Mesendoderm (in vitro differentiated cells): ENCODE data around the gene TTC39C.

ENCODE experiments used
- DNase-seq: peaks from one replicate; pipeline ENCODE4 v3.0.0; 2013
- H2AK5ac ChIP-seq: 2 replicates; pipeline ENCODE4 v1.6.1; 2013; ENCODE audit warnings: low read length, inconsistent platforms
- H2BK120ac ChIP-seq: 2 replicates; pipeline ENCODE4 v1.6.1; 2013; ENCODE audit warnings: low read depth, mild to moderate bottlenecking, low read length, moderate library complexity, mixed read lengths
- H2BK15ac ChIP-seq: replicated peaks from 2 replicates; pipeline ENCODE4 v1.6.1; 2013; ENCODE audit warnings: low read depth, mild to moderate bottlenecking, moderate library complexity
- H2BK5ac ChIP-seq: 2 replicates; pipeline ENCODE4 v1.6.1; 2013; ENCODE audit warnings: low read length, inconsistent platforms
- H3K18ac ChIP-seq: 2 replicates; pipeline ENCODE4 v1.6.1; 2013; ENCODE audit warnings: mild to moderate bottlenecking, low read length, mixed read lengths
- H3K23ac ChIP-seq: one replicate; pipeline ENCODE4 v1.6.1; 2013; ENCODE audit warnings: low read length
- H3K27ac ChIP-seq: 2 replicates; pipeline ENCODE4 v1.5.1; 2013; ENCODE audit warnings: low read depth, mild to moderate bottlenecking, inconsistent platforms, low read length, moderate library complexity
- H3K27me3 ChIP-seq: 2 replicates; pipeline ENCODE4 v1.6.1; 2013; ENCODE audit warnings: low read length, control low read depth, mild to moderate bottlenecking, inconsistent platforms; ENCODE audit not compliant: insufficient read depth, poor library complexity
- H3K36me3 ChIP-seq: 2 replicates; pipeline ENCODE4 v1.6.1; 2013; ENCODE audit warnings: low read length, inconsistent platforms; ENCODE audit not compliant: control insufficient read depth, insufficient read depth
- H3K4ac ChIP-seq: one replicate; pipeline ENCODE4 v1.6.1; 2013; ENCODE audit warnings: low read depth, mild to moderate bottlenecking, low read length, moderate library complexity
- H3K4me1 ChIP-seq: 2 replicates; pipeline ENCODE4 v1.6.1; 2013; ENCODE audit warnings: low read depth, low read length, inconsistent platforms; ENCODE audit not compliant: control insufficient read depth
- H3K4me2 ChIP-seq: 2 replicates; pipeline ENCODE4 v1.6.1; 2013; ENCODE audit warnings: low read length
- H3K4me3 ChIP-seq: 2 replicates; pipeline ENCODE4 v1.5.1; 2013; ENCODE audit warnings: mild to moderate bottlenecking, low read length
- H3K56ac ChIP-seq: one replicate; pipeline ENCODE4 v1.6.1; 2013; ENCODE audit warnings: low read length
- H3K79me1 ChIP-seq: 2 replicates; pipeline ENCODE4 v1.6.1; 2013; ENCODE audit warnings: low read length, inconsistent platforms
- H3K79me2 ChIP-seq: 2 replicates; pipeline ENCODE4 v1.6.1; 2013; ENCODE audit warnings: mild to moderate bottlenecking, low read length; ENCODE audit not compliant: control insufficient read depth, insufficient read depth
- H3K9ac ChIP-seq: 2 replicates; pipeline ENCODE4 v1.6.1; 2013; ENCODE audit warnings: low read length, inconsistent platforms
- H4K5ac ChIP-seq: one replicate; pipeline ENCODE4 v1.6.1; 2013; ENCODE audit warnings: low read length
- H4K8ac ChIP-seq: one replicate; pipeline ENCODE4 v1.6.1; 2013; ENCODE audit warnings: low read depth, mild to moderate bottlenecking, control low read depth, low read length, moderate library complexity
- WGBS: extraction: QIAGEN DNeasy Blood & Tissue Kit; methylation state at CpG from one replicate; pipeline ENCODE4 v1.1.7; 2013; ENCODE audit warnings: low lambda C conversion rate, missing lambda C conversion rate; ENCODE audit not compliant: insufficient coverage; ENCODE audit errors: extremely low coverage; 5-methylcytosine and 5-hydroxymethylcytosine counted together

TTC39C gene

DNA sequence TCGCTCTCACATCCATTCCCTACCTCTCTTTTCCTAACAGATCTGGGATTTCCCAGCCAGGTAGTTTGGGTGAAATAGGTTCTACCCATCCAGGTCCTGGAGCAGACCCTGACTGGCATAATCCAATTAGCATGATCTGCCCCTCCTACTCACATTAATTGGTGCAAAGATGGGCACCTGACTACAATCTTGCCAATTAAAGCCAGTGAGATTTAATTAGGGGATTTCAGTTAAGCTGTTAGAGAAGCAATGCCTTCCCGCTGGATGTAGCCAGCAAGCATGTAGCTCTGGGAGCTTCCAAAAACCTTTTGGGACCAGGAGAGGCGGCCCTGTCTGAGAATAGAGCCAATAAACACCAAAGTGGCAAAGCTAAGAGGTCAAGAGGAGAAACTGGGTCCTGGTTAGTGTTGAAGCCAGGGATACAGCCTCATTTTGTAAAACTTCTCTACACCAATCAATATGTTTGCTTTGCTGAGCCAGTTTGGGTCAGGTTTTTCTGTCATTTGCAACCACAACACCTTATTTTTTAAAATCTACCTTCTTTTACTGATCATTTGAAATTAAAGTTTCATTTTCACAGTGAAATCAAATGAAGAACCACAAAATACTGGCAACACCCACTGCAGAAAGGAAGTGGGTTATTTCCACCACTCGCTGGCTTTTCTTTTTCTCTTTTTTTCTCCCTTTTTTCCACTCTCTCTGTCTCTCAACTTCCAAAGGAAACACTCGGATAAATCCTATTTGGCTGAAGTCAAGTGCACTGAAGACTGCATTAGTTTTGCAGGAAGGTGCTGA lies 3.2 kb upstream of the TTC39C start:
- Histone ChIP-seq H3K4me1 (peaks cover 3% of the 10 kb centered on the region), H3K79me1 (no peaks in the 10 kb centered on the region), H2BK5ac (no peak overlapping the region), H3K9ac (no peak overlapping the region), H4K5ac (no peak overlapping the region), H3K27ac (no peak overlapping the region), H2BK120ac (no peak overlapping the region), H3K27me3 (no peaks in the 10 kb centered on the region), H3K18ac (no peak overlapping the region), H3K36me3 (no peaks in the 10 kb centered on the region), H2AK5ac (no peak overlapping the region), H3K79me2 (peaks cover 2% of the 10 kb centered on the region), H2BK15ac (no peak overlapping the region), H3K4me2 (no peak overlapping the region), H3K4me3 (no peak overlapping the region), H4K8ac (no peak overlapping the region), H3K56ac (no peak overlapping the region), H3K4ac (no peak overlapping the region), H3K23ac (no peak overlapping the region)
- DNase-seq = no peak
- WGBS = no CpG with 5 or more reads among the region's 5 CpGs

DNA sequence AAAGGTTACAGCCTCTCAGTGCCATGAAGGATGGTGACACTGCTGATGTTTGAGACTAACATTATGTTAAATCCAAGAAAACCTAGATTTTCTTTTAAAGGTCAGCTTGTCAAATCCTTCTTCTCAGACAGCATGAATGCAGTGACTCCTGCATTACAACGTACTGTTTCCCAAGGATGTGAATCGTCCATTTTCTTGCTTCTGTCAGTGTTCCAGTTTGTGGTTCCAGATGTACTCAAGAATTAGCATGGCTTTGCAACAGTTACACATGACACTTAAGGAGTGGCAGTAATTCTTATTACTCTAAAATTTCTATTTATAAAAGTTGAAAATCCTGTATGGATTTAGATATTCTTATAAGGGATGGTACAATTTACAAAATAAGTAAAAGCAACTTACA lies 1.5 kb upstream of the TTC39C start:
- DNase-seq = no peak
- H2BK15ac ChIP-seq = no peak overlapping the region
- H3K36me3 ChIP-seq = no peaks in the 10 kb centered on the region
- no peaks in the 10 kb centered on the region for H3K27me3 ChIP-seq
- H4K5ac ChIP-seq = no peak overlapping the region
- H3K79me2 ChIP-seq = peaks cover 7% of the 10 kb centered on the region
- no peak overlapping the region for H3K9ac ChIP-seq
- H3K23ac ChIP-seq = no peak overlapping the region
- no peak overlapping the region for H4K8ac ChIP-seq
- no peak overlapping the region for H3K56ac ChIP-seq
- no peak overlapping the region for H3K4me3 ChIP-seq
- H3K4ac ChIP-seq = no peak overlapping the region
- no peak overlapping the region for H2BK120ac ChIP-seq
- H3K4me1 ChIP-seq = peaks cover 8% of the 10 kb centered on the region
- H3K27ac ChIP-seq = no peak overlapping the region
- H2BK5ac ChIP-seq = no peak overlapping the region
- no CpG with 5 or more reads among the region's 2 CpGs for WGBS
- no peak overlapping the region for H3K18ac ChIP-seq
- no peak overlapping the region for H3K4me2 ChIP-seq
- peaks cover 1% of the 10 kb centered on the region for H3K79me1 ChIP-seq
- no peak overlapping the region for H2AK5ac ChIP-seq

DNA sequence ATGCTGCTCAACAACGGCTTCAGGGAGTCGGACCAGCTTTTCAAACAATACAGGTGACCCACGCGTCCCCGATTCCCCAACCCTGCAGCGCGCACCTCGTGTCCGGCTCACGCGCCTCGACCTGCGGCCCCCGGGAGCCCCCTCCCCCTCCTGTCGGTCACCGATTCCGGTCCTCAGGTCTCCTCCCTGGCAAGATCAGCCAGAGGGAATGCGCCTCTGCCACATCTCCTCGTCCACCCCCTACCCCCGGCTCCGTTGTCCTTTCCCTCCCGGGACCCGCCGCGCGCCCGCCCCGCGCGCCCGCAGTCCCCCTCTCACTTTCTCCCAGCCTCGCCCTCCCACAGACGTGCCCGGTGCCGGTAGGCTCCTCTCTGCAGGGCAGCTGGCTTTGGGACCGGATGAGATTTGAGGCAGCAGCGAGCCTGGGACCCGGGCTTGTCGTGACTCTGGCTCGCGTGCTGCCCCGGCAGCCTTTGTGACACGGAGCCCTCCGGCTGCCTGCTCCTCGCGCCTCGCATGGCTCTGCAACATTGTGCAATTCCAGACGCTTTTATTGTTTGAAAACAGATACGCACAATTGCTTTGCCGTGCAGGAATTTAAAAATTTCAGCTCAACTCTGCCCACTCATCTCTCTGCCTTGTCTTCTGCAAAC lies 558 bp downstream of the TTC39C start:
- no peak overlapping the region for H2BK15ac ChIP-seq
- peak overlapping the region; percentile 68 for H3K4me3 ChIP-seq
- H2BK120ac ChIP-seq = no peak overlapping the region
- DNase-seq = peak; percentile 55
- WGBS = no CpG with 5 or more reads among the region's 50 CpGs
- peak overlapping the region; percentile 85 for H3K4me2 ChIP-seq
- peak overlapping the region; percentile 68 for H3K18ac ChIP-seq
- H2BK5ac ChIP-seq = no peak overlapping the region
- H3K79me2 ChIP-seq = peaks cover 14% of the 10 kb centered on the region
- H3K27ac ChIP-seq = no peak overlapping the region
- no peak overlapping the region for H4K5ac ChIP-seq
- H3K4me1 ChIP-seq = peaks cover 10% of the 10 kb centered on the region
- peak overlapping the region; percentile 91 for H3K56ac ChIP-seq
- no peaks in the 10 kb centered on the region for H3K27me3 ChIP-seq
- H2AK5ac ChIP-seq = no peak overlapping the region
- H3K4ac ChIP-seq = peak overlapping the region; percentile 38
- peaks cover 7% of the 10 kb centered on the region for H3K79me1 ChIP-seq
- no peak overlapping the region for H4K8ac ChIP-seq
- H3K9ac ChIP-seq = peak overlapping the region; percentile 78
- H3K23ac ChIP-seq = peak overlapping the region; percentile 74
- no peaks in the 10 kb centered on the region for H3K36me3 ChIP-seq

DNA sequence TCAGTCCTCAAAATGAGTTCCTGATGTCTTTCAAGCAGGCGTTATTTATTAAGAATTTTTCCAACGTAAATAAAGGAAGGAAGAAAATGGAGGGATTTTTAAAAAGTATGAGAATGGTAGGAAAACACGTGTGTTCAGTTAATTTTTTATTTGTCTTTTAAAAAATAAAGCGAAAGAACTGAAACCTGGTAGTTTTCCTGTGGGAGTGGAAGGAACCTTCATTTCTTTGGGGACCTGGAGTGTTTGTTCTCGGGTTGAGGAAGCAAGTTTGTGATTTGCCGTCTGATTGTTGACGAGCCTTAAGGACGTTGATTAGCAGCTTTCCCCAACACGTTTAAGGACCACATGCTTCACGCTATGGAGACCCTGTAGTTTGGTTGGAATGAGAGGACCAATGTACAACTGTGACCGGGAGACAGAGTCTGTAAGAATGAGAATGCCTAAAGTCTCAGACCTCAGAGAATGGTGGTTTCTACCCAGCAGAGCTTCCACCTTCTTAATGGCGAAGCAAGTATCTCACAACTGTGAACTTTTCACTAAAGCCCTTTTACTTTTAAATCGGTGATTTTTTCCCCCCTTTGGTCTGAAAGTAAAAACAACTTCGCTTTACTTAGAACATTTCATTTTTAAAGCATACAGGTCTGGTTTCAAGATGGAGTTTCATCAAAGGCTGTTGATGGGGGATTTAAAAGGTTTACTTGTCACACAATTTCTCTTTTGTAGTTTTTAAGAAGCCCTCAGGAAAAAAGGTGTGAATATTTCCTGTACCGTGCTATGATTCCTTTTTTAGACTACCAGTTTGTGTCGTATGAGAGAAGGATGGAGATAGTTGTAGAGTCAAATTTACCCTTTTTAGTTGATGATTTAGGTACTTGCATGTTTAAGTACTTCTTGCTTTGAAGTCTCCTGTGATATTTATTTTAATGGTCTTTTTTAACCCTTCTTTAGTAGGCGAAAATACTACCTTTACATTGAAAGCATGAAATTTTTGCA lies 1.4 kb downstream of the TTC39C start:
- H3K27me3 ChIP-seq = no peaks in the 10 kb centered on the region
- no peaks in the 10 kb centered on the region for H3K36me3 ChIP-seq
- no peak overlapping the region for H2AK5ac ChIP-seq
- WGBS = 100% methylated on average over 2 of the region's 17 CpGs
- no peak overlapping the region for H3K4ac ChIP-seq
- no peak overlapping the region for H4K5ac ChIP-seq
- peaks cover 10% of the 10 kb centered on the region for H3K4me1 ChIP-seq
- no peak overlapping the region for H3K27ac ChIP-seq
- H3K56ac ChIP-seq = peak overlapping the region; percentile 84
- no peak overlapping the region for H2BK120ac ChIP-seq
- peak overlapping the region; percentile 68 for H3K4me3 ChIP-seq
- no peak overlapping the region for H2BK5ac ChIP-seq
- no peak overlapping the region for H3K18ac ChIP-seq
- no peak overlapping the region for H3K23ac ChIP-seq
- peak overlapping the region; percentile 78 for H3K9ac ChIP-seq
- peaks cover 14% of the 10 kb centered on the region for H3K79me2 ChIP-seq
- peak; percentile 26 for DNase-seq
- peak overlapping the region; percentile 85 for H3K4me2 ChIP-seq
- no peak overlapping the region for H4K8ac ChIP-seq
- H2BK15ac ChIP-seq = no peak overlapping the region
- H3K79me1 ChIP-seq = peaks cover 7% of the 10 kb centered on the region

DNA sequence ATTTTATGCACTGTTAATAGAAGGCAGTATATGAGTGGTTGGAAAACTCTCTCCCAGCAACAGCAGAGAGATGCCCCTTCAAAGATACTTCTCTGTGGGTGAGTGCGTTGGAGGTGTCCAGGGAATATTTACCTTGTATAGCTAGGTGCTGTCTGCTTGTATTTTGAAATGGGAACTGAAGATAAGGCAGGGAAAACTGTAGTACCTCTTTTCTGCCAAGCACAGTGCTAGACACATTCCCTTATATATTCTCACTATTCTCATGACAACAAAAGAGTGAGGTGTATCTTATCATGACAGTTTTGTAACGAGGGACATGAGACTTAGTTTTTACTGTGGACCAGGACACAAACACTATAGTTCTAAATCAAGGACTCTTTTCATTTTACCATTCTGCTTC lies 2.1 kb downstream of the TTC39C start:
- no CpG with 5 or more reads among the region's 2 CpGs for WGBS
- no peak overlapping the region for H4K5ac ChIP-seq

More for the DNA sequence above, 2.1 kb downstream of the TTC39C start:
- H3K4me2 ChIP-seq = no peak overlapping the region
- peaks cover 7% of the 10 kb centered on the region for H3K79me1 ChIP-seq
- H3K4me1 ChIP-seq = peaks cover 10% of the 10 kb centered on the region
- H3K56ac ChIP-seq = no peak overlapping the region
- H3K27me3 ChIP-seq = no peaks in the 10 kb centered on the region
- H2BK120ac ChIP-seq = no peak overlapping the region
- no peak overlapping the region for H2BK5ac ChIP-seq
- H3K18ac ChIP-seq = no peak overlapping the region
- H3K27ac ChIP-seq = no peak overlapping the region
- H2AK5ac ChIP-seq = no peak overlapping the region
- H3K4ac ChIP-seq = no peak overlapping the region
- no peak overlapping the region for H3K9ac ChIP-seq
- H3K79me2 ChIP-seq = peaks cover 14% of the 10 kb centered on the region
- DNase-seq = peak; percentile 34
- H3K36me3 ChIP-seq = no peaks in the 10 kb centered on the region
- no peak overlapping the region for H2BK15ac ChIP-seq
- H4K8ac ChIP-seq = no peak overlapping the region
- no peak overlapping the region for H3K4me3 ChIP-seq
- no peak overlapping the region for H3K23ac ChIP-seq
